DOHH2 (cell line): Measurements from ENCODE around the gene SORBS1.

Source experiments
- CTCF ChIP-seq: fragments of 200-600 bp; sonication (generic); IDR thresholded peaks from one replicate; pipeline ENCODE4 v1.5.1; 2014; ENCODE audit warnings: antibody characterized with exemption, mild to moderate bottlenecking, low read depth, low read length; ENCODE audit not compliant: poor library complexity, severe bottlenecking
- EZH2phosphoT487 ChIP-seq: fragments of 200-600 bp; sonication (generic); IDR thresholded peaks from 2 replicates; pipeline ENCODE4 v1.6.1; 2017; ENCODE audit warnings: borderline replicate concordance, mild to moderate bottlenecking, antibody characterized with exemption, low read length, moderate library complexity, mixed read lengths

- TF ChIP-seq CTCF (no peak), EZH2phosphoT487 (no peak)
These were observed 267.5 kb downstream of the SORBS1 start for GRCh38 chr10:95293631-95294030.
